Measurements from ENCODE around the gene GRM8.
"Not testable (repeated sequence)": the region's sequence is repeated elsewhere in the genome, so short reads cannot be mapped to it uniquely, and the experiment has no call there.

GRCh38 chr7:126905255-126905654 lies 347.5 kb downstream of the GRM8 start:
- TF ChIP-seq, protein P1, sequence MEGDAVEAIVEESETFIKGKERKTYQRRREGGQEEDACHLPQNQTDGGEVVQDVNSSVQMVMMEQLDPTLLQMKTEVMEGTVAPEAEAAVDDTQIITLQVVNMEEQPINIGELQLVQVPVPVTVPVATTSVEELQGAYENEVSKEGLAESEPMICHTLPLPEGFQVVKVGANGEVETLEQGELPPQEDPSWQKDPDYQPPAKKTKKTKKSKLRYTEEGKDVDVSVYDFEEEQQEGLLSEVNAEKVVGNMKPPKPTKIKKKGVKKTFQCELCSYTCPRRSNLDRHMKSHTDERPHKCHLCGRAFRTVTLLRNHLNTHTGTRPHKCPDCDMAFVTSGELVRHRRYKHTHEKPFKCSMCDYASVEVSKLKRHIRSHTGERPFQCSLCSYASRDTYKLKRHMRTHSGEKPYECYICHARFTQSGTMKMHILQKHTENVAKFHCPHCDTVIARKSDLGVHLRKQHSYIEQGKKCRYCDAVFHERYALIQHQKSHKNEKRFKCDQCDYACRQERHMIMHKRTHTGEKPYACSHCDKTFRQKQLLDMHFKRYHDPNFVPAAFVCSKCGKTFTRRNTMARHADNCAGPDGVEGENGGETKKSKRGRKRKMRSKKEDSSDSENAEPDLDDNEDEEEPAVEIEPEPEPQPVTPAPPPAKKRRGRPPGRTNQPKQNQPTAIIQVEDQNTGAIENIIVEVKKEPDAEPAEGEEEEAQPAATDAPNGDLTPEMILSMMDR (IDR thresholded peaks at IDR 0.05; ENCODE audit: low read depth, low read length, poor library complexity, severe bottlenecking), result not testable (repeated sequence)
- not testable (repeated sequence) for TF ChIP-seq EZH2phosphoT487 (IDR thresholded peaks at IDR 0.05; ENCODE audit: borderline replicate concordance, low read length)
